Subcutaneous abdominal adipose tissue (tissue), 5 donors: Measurements from ENCODE around the gene RNF113B.

Source experiments
- H3K27ac ChIP-seq: one replicate; pipeline ENCODE4 v1.7.0; 2013; ENCODE audit warnings: low read depth, mild to moderate bottlenecking, inconsistent platforms, low read length, moderate library complexity
- H3K27me3 ChIP-seq, 5 donors: one replicate each; pipeline ENCODE4 v1.7.0; 2013; ENCODE audit warnings: low read length in 5 of 5, inconsistent platforms in 1 of 5; ENCODE audit not compliant: control insufficient read depth in 5 of 5, insufficient read depth in 4 of 5
- H3K36me3 ChIP-seq, 5 donors: one replicate each; pipeline ENCODE4 v1.7.0; 2013; ENCODE audit warnings: low read length in 5 of 5; ENCODE audit not compliant: control insufficient read depth in 5 of 5, insufficient read depth in 5 of 5
- H3K4me1 ChIP-seq, 5 donors: one replicate each; pipeline ENCODE4 v1.7.0; 2013; ENCODE audit warnings: low read length in 5 of 5, mild to moderate bottlenecking in 3 of 5, moderate library complexity in 1 of 5; ENCODE audit not compliant: control insufficient read depth in 5 of 5, insufficient read depth in 5 of 5
- H3K4me3 ChIP-seq, 5 donors: one replicate each; pipeline ENCODE4 v1.7.0; 2013; ENCODE audit warnings: low read length in 5 of 5, low read depth in 1 of 5
- H3K9ac ChIP-seq, 5 donors: one replicate each; pipeline ENCODE4 v1.7.0; 2013; ENCODE audit warnings: low read length in 5 of 5, mild to moderate bottlenecking in 4 of 5, moderate library complexity in 3 of 5
- H3K9me3 ChIP-seq, 5 donors: one replicate each; pipeline ENCODE4 v1.7.0; 2013; ENCODE audit warnings: low read length in 5 of 5; ENCODE audit not compliant: control insufficient read depth in 5 of 5
- donor health status: healthy.
- donor health status: healthy.
- donor health status: healthy.
- donor health status: healthy.
- donor health status: healthy.

RNF113B gene

DNA sequence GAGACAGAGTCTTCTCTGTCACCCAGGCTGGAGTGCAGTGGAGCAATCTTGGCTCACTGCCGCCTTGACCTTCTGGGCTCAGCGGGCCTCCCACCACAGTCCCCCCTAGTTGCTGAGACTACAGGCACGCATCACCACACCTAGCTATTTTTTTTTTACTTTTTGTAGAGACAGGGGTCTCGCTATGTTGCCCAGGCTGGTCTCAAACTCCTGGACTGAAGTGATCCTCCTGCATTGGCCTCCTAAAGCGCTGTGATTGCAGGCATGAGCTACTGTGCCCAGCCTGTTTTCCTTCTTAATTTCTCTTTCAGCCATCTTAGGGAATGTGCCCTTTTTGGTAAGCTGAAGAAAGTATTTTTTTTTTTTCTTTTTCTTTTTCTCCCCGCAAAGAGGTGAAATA is 42.6 kb upstream of the RNF113B start:
- H3K4me3 ChIP-seq = no peak overlapping the region
- H3K27ac ChIP-seq = no peak overlapping the region
- H3K4me1 ChIP-seq = peaks cover 0 to 34% (median 12%) of the 10 kb centered on the region in 5 donors

DNA sequence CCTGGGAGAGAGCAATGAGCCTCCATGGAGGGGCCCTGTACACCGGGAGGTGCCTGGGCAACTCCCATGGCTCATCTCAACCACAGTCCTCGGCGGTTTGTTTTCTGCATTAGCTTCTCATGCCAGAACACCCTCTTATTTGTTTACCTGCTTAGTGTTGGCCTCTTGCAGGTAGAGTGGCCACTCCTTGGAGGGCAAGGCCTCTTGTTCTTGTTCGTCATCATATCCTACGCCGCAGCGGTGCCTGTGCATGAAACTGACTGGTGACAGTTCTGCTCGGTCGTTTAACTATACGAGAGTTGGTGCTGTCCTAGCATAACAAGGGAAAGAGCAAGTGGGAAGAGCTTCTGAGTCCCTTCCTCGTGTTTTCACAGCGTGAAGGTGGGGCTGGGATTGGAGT is 40.5 kb upstream of the RNF113B start:
- peaks cover 0 to 11% (median 0%) of the 10 kb centered on the region in 5 donors for H3K36me3 ChIP-seq
- no peaks in the 10 kb centered on the region for H3K9me3 ChIP-seq
- H3K27me3 ChIP-seq = no peaks in the 10 kb centered on the region
- H3K4me1 ChIP-seq = peaks cover 2 to 40% (median 18%) of the 10 kb centered on the region in 5 donors
- H3K27ac ChIP-seq = no peak overlapping the region
- H3K9ac ChIP-seq = no peak overlapping the region
- no peak overlapping the region for H3K4me3 ChIP-seq

More for the DNA sequence above, 42.6 kb upstream of the RNF113B start:
- Histone ChIP-seq H3K27me3 (no peaks in the 10 kb centered on the region), H3K36me3 (peaks cover 0 to 2% (median 0%) of the 10 kb centered on the region in 5 donors), H3K9ac (no peak overlapping the region), H3K9me3 (no peaks in the 10 kb centered on the region)

DNA sequence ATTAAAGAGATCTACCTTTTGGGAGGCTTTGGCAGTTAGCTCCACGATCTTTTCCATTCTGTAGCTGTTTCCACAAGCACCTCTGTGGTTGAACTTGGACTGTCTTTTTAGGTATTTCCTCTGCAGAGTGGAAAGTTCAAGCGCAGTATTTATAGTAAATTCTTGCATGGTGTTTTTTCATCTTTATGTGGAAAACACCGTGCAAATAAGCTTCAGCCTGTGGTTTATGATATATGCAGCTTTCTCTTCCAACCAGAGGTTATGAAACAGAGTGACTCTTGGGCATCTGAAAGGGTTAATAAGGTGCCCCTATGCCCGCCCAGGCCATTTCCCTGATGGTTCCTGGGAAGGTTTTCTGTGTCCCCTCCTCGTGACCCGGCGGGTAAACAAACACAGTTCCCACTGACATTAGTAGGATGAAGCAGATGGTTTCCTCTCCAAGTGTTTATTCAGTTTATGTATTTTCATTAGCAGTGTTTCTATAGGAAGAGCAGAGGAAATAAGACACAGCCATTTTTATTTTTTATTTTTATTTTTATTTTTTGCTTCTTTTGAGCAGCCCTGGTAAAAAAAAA is 39.7 kb upstream of the RNF113B start:
- Histone ChIP-seq H3K27me3 (no peaks in the 10 kb centered on the region), H3K36me3 (peaks cover 0 to 11% (median 0%) of the 10 kb centered on the region in 5 donors), H3K4me3 (no peak overlapping the region), H3K9me3 (no peaks in the 10 kb centered on the region), H3K4me1 (peaks cover 2 to 39% (median 18%) of the 10 kb centered on the region in 5 donors), H3K9ac (no peak overlapping the region), H3K27ac (no peak overlapping the region)

DNA sequence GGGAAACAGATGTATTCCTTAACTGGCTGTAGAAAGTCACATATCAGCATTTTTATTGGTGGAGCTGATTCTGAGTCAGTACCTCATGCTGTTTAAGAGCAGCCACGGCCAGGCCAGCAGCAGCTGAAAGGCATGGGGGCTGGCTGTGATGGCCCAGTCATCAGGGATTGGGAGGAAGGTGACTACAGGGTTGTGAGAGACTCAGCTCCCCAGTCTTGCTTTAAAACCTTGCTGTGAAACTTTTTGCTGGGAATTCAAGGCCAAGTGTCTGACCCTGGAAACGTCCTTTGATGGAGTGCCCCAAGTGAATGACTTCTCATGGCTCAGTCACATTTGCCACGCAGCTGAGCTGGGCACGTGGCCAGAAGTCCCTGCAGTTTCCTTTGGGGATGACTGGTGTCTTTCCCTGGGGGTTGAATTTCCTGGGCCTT is 39.1 kb upstream of the RNF113B start:
- Histone ChIP-seq H3K27ac (no peak overlapping the region), H3K36me3 (peaks cover 0 to 11% (median 0%) of the 10 kb centered on the region in 5 donors), H3K9me3 (no peaks in the 10 kb centered on the region), H3K27me3 (no peaks in the 10 kb centered on the region), H3K4me1 (peaks cover 2 to 34% (median 11%) of the 10 kb centered on the region in 5 donors), H3K4me3 (no peak overlapping the region), H3K9ac (no peak overlapping the region)

DNA sequence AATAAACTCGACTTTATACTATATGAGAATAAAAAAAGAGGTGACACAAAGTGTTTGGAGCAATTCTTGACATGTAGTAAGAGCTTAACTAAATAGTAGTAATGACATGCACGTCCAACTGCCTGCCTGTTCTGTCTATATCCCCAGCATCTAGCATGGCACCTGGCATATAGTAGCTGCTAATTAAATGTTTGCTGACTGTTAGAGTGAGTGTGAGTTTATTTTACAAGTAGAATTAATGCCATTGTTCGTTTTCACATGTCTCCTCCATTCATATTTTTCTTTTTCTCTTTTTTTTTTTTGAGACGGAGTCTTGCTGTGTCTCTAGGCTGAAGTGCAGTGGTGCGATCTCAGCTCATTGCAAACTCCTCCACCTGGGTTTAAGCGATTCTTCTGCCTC is 38.4 kb upstream of the RNF113B start:
- no peak overlapping the region for H3K27ac ChIP-seq

DNA sequence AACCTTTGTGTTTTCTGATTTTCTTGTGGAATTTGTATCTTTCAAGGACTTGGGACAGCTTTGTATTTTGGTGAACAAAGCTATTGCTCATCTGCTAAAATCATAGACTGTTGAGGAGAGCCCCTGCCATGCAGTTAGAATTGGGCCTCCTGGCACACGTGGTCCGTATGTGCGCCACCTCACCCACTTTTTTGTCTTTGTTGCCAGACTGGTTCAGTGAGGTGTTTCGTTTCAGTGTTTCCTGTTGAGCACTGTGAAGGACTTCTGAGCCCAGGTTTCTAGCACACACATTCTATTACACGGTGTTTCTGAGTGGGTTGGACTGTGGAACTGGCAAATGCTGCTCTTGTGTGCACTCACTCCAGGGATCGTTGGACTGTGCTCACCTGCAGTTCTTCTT is 37.6 kb upstream of the RNF113B start:
- Histone ChIP-seq H3K27ac (no peak overlapping the region), H3K9me3 (no peaks in the 10 kb centered on the region), H3K9ac (no peak overlapping the region), H3K4me3 (no peak overlapping the region), H3K4me1 (peaks cover 0 to 31% (median 4%) of the 10 kb centered on the region in 5 donors), H3K36me3 (peaks cover 0 to 11% (median 0%) of the 10 kb centered on the region in 5 donors), H3K27me3 (no peaks in the 10 kb centered on the region)

More for the DNA sequence above, 38.4 kb upstream of the RNF113B start:
- peaks cover 2 to 32% (median 6%) of the 10 kb centered on the region in 5 donors for H3K4me1 ChIP-seq
- no peak overlapping the region for H3K9ac ChIP-seq
- no peaks in the 10 kb centered on the region for H3K27me3 ChIP-seq
- H3K9me3 ChIP-seq = no peaks in the 10 kb centered on the region
- peaks cover 0 to 11% (median 0%) of the 10 kb centered on the region in 5 donors for H3K36me3 ChIP-seq
- no peak overlapping the region for H3K4me3 ChIP-seq

DNA sequence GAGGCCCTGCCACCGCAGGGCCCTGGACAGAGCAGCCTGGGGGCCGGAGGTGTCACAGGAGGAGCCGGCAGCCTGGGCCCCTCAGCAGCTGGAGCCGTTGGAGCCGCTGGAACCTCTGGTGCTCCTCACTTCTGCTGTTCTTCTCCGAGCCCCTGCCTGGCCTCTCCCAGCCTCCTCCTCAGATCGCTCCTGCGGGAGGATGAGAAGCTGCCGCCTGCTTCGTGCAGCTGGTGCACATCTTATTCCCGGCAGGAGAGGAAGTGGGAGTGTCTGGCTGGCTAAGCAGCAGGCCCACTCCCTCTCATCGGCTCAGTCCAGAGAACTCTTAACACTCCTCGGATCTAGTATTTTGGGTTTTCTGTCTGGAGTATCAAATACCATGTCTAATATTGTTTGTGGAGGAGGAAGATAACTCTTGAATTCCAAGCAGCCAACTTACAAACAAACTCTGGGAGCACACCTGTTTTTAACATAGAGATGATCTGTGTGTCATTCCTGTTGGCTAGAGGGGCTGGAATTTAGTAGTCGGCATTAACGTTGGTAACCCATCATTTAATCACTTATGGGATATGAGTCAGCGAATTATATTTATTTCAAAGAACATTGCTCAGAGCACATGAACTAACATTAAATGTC is 37.1 kb upstream of the RNF113B start:
- H3K27ac ChIP-seq = no peak overlapping the region
- H3K27me3 ChIP-seq = no peaks in the 10 kb centered on the region

DNA sequence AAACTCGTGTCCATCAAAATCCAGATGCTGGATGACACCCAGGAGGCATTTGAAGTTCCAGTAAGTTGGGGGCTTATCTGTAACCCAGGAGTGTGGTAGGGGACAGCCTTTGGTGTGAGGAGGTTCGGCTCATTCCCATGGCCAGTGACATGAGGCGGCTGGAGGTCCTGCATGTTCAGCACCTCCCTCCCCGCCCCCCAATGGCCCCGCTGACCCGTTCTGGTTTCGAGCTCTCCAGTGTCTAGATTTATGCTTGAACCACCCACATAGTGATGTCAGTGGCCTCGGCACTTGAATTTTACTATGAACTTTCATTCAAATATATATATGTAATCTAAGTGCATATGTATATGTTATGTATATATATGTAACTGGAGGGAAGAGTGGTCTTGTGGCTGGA is 36.3 kb upstream of the RNF113B start:
- Histone ChIP-seq H3K27me3 (no peaks in the 10 kb centered on the region), H3K27ac (no peak overlapping the region), H3K4me1 (peaks cover 0 to 31% (median 4%) of the 10 kb centered on the region in 5 donors), H3K9me3 (no peaks in the 10 kb centered on the region), H3K4me3 (no peak overlapping the region), H3K36me3 (peaks cover 0 to 11% (median 0%) of the 10 kb centered on the region in 5 donors), H3K9ac (no peak overlapping the region)

More for the DNA sequence above, 37.1 kb upstream of the RNF113B start:
- H3K4me1 ChIP-seq = peaks cover 0 to 31% (median 4%) of the 10 kb centered on the region in 5 donors
- H3K4me3 ChIP-seq = no peak overlapping the region
- no peak overlapping the region for H3K9ac ChIP-seq
- H3K9me3 ChIP-seq = no peaks in the 10 kb centered on the region
- peaks cover 0 to 11% (median 0%) of the 10 kb centered on the region in 5 donors for H3K36me3 ChIP-seq

DNA sequence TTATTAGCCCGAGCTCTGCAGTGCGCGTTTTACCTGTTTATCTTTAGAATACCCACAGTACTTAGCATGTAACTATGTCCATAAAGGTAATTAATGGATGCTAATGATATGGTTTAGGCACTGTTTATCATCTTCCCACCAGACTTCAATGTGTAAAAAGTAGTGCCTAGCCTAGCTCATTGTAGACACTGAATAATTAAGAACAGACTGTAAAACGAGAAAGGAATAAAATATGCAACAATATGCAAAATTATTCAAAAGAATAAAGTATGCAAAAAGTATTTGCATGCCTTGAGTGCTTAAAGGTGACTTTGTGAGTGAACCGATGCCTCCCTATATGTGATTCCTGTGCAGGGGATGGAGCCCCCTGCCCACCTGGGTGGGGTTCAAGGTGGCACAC is 35.7 kb upstream of the RNF113B start:
- peaks cover 0 to 30% (median 4%) of the 10 kb centered on the region in 5 donors for H3K4me1 ChIP-seq
- H3K27ac ChIP-seq = no peak overlapping the region
- no peak overlapping the region for H3K9ac ChIP-seq
- H3K4me3 ChIP-seq = no peak overlapping the region
- no peaks in the 10 kb centered on the region for H3K9me3 ChIP-seq
- no peaks in the 10 kb centered on the region for H3K27me3 ChIP-seq
- H3K36me3 ChIP-seq = peaks cover 0 to 11% (median 0%) of the 10 kb centered on the region in 5 donors

DNA sequence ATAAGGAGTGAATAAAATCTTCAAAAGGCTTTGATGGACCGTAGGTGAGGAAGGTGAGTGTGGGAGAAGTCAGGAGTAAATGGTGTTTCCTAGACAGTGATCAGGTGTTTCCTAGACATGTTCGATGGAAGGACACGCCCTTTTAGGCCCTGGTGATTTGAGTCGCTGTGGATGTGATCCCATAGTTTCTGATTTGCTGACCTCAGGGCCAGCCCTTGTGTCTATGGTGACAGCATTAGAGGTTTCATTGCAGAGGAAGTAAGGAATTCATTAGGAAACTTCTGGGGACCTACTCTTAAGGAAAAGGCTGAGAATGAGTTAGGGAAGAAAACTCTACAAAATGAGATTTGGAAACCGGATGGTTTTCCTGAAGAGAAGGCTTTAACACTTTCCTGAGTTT is 31.5 kb upstream of the RNF113B start:
- Histone ChIP-seq H3K27ac (no peak overlapping the region), H3K9me3 (peaks cover 7 to 21% (median 18%) of the 10 kb centered on the region in 5 donors), H3K4me3 (no peak overlapping the region), H3K9ac (no peak overlapping the region), H3K4me1 (peaks cover 0 to 7% (median 3%) of the 10 kb centered on the region in 5 donors), H3K36me3 (peaks cover 0 to 6% (median 0%) of the 10 kb centered on the region in 5 donors), H3K27me3 (no peaks in the 10 kb centered on the region)
